Stimulated activated CD4-positive, alpha-beta T cell treated with anti-CD3 and anti-CD28 coated beads, Interleukin-4, amount 100 ng/mL, for 24 hours (primary cell): ENCODE data around the gene CBY3.
"Not testable (repeated sequence)": the region's sequence is repeated elsewhere in the genome, so short reads cannot be mapped to it uniquely, and the experiment has no call there.

Experiments
- DNase-seq: peaks from one replicate; pipeline ENCODE4 v3.0.0-alpha.2; 2020

Gene CBY3

DNA sequence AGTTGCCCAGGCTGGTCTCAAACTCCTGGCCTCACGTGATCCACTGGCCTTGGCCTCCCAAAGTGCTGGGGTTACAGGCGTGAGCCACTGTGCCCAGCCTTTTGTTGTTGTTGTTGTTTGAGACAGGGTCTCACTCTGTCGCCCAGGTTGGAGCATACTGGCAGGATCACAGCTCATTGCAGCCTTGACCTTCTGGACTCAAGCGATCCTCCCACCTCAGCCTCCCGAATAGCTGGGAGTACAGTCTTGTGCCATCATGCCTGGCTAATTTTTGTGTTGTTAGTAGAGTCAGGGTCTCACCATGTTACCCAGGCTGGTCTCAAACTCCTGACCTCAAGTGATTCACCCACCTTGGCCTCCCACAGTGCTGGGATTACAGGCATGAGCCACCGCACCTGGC is 19.2 kb downstream of the CBY3 start:
- DNase-seq: not testable (repeated sequence)

DNA sequence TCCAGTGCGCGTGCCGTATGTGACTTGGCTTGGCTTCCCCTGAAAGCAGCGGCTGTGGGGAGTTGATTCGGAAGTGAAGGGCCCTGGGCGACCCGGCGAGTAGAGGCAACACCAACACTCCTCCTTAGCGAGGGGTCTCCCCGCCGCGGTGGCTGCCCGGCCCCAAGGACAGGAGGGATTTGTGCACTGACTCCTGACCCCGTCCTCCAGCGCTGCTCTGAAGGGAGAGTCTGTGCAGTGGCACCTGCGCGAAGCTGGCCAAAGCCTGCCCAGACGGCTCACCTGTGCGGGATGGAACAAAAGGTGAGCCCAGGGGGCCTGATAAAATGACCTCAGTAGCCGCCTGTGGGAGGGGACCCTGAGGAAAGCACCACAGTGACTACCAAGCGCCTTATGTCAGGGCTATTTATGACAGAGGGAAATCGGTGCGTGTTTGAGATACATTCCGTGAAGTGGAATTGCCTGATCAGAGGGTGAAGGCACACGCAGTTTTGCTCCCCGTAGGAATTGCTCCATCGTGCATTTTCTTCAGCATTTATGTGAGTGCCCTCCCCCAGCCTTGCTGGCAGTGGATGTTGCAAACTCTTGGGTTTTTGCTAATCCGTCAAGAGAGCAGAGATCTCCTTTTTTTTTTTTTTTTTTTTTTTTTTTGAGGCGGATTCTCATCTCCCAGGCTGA is 22.5 kb downstream of the CBY3 start:
- not testable (repeated sequence) for DNase-seq

DNA sequence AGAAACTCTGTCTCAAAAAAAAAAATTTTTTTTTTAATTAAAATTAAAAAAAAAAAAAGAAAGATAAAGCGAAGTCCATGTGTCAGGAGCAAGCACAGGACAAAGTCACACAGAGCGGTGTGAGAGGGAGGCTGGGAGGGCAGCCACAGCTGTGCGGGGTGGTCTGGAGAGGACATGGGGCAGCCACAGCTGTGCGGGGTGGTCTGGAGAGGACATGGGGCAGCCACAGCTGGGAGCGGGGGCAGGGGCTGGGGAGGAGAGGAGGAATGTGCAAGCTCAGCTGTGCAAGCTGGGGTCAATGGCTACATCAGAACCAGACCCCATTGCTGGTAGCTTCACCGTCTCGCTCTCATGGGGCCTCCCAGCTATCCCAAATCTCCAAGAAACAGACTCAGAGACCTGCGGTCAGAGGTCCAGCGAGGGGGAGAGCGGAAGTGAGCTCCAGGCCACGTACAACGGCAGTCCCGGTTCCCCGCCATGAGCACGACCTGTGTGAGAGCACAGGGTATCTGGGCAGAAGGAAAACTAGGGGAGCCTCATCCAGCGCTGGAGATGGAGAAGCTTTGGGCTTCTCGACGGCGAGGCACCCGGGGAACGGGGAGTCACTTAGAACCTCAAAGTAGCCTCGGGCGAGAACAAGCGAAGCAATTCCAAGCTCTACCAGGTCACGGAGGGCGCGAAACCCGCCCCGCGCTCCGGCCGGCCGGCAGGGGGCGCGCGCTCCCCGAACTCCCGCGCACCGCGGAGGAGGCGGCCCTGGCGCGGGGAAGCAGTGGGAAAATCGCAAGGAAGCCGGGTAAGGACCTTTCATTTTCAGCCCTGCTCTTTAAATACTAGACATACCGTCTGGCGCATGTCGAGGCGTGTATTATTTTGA is 23.3 kb downstream of the CBY3 start:
- not testable (repeated sequence) for DNase-seq

DNA sequence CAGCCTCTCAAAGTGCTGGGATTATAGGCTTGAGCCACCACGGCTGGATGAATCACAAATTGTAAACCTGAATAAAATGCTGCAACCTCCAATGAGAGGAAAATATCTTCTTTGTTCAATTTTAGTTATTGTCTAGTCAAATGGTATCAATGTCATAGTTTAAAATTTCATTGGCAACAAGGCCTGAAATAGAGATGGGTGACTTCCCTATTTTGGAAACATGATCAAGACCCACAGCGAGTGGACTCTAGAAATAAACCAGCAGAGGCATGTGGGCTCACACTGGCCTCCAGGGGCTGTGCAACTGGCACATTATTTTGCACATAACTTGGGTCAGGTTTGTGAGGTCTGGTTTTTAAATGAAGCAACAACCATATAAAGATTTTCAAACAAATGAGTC is 27.7 kb downstream of the CBY3 start:
- DNase-seq: not testable (repeated sequence)

DNA sequence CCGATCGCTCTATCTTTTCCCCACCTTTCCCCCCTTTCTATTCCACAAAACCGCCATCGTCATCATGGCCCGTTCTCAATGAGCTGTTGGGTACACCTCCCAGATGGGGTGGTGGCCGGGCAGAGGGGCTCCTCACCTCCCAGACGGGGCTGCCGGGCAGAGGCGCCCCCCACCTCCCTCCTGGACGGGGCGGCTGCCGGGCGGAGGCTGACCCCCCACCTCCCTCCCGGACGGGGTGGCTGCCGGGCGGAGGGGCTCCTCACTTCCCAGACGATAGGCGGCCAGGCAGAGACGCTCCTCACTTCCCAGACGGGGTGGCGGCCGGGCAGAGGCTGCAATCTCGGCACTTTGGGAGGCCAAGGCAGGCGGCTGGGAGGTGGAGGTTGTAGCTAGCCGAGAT is 30.6 kb downstream of the CBY3 start:
- not testable (repeated sequence) for DNase-seq

DNA sequence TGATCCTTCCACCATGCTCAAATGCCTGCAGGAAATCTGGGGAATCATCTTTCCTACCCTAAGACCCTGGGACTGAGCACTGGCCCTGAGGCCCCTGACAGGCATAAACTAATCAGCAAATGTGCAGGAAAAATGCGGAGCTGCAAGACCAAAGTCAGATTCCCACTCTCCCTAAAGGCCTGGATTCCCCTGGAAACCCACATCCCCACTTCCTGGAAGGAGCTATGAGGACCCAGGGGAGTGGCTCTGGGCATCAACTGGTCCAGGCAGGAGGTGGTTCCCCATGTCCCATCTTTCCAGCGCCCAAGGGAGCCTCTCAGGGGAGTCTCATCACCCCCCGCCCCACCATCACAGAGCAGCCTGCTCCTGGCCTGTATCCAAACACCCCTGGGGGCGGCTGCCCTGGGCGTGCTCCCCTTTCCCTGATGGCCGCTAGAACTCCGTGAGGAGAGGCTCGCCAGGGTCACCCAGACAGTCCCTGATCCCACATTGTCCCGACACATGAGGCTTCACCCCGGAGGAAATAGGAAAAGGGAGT is 31.6 kb downstream of the CBY3 start:
- DNase-seq: not testable (repeated sequence)

DNA sequence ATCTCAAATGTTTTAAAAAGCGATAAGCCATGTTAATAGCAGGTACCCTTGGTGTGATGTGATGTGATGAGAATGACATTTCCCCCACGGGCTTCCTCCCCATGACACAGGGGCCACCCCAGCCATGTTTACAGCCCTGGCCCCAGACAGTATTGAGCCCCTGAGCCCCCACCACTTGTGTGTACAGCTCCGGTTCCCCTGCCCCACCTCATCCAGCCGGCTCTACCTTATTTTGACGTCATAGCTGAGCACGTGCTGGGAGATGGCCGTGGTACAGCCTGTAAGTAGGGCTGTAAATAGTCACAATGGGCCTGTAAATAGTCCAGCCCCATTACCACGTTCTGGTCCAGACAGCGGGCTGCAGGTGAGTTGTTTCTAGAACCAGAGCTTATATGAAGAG is 32.4 kb downstream of the CBY3 start:
- DNase-seq: no peak

DNA sequence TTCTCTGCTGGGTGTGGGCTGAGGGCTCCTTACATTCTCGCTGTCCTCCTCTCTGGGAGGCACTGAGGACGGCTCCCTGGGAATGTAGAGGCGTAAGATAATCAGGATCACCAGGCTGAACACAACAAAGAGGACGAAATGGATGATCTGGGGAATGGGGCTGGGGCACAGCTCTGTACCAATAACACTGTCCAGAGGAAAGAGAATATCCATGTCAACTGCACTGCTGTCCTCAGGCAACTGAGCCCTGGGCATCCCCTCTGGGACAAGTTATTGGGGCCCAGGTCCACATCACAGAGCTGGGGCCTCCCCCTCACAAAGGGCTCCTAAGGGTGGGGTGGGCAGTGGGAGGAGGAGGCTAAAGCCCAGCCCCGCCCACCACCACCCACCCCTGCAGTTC is 36.1 kb downstream of the CBY3 start:
- DNase-seq: not testable (repeated sequence)

DNA sequence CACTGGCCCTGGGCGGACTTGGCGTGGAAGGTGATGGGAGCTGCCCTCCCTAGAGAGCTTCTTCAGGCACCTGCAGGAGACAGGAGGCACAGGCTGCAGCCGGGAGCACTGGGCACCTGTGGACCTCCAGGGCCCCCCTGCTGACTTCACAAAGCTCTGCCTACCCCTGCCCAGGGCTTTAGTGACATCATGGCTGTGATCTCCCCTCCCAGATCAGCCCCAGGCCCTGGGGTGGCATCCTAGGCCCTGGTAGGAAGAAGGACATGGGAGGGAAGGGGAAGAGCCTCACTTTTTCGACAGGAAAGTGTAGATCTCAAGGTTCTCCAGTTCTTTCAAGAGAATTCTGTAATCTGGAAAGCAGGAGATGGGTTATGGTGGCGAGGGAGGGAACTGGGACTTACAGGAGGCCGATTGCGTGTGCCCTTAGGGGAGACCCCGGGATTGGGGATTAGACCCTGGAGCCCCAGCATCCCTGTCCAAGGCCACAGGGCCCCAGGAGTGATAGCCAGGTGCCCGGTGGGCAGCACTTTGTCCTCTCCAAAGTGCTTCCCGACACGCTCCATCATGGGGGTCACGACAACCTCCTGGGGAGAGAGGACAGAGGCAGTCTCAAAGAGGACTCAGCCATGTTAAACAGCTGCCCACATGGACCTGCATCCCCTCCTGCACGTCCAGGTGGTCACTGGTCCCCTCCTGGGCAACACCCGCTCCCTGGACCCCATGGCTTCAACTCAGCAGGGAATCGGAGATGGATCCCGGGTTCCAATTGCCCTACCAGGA is 37.5 kb downstream of the CBY3 start:
- not testable (repeated sequence) for DNase-seq

DNA sequence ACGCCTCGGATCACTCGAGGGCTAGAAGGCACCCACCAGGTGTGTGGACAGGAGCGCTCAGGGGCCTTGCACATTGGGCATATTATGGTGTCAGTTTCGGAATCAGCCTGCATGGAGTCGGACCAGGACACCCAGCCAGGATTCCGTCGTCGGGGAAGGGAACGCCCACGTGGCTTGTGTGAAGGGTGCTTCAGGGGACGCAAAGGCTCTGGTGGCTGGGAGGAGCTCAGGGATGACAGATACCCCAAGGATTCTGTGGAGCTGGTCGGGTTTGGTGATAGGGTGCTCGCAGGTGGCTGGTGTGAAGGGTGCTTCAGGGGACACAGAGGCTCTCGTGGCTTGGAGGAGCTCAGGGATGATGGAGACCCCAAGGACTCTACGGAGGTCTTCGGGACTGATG is 38.2 kb downstream of the CBY3 start:
- DNase-seq: not testable (repeated sequence)

DNA sequence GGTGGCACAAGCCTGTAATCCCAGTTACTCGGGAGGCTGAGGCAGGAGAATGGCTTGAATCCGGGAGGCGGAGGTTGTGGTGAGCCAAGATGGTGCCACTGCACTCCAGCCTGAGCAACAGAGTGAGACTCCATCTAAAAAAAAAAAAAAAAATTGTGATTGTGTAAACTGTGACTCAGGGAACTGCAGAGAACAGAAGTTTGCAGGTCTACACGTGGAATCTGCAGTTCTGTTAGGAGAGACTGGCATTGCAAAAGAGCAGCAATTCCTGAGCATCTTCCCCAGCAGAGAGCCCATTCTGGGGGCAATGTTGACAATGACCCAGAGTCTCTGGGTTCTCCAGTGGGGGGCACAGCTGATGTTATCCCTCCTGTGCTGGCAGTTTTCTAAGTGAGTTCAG is 39.1 kb downstream of the CBY3 start:
- not testable (repeated sequence) for DNase-seq

DNA sequence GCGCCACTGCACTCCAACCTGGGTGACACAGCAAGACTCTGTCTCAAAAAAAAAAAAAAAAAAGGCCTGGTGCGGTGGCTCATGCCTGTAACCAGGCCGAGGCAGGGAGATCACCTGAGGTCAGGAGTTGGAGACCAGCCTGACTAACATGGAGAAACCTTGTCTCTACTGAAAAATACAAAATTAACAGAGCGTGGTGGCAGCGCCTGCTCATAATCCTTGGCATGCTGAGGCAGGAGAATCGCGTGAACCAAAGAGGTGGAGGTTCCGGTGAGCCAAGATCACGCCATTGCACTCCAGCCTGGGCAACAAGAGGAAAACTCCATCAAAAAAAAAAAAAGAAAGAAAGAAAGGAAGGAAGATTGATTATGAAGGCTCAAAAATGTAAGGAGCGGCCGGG is 41.5 kb downstream of the CBY3 start:
- not testable (repeated sequence) for DNase-seq

DNA sequence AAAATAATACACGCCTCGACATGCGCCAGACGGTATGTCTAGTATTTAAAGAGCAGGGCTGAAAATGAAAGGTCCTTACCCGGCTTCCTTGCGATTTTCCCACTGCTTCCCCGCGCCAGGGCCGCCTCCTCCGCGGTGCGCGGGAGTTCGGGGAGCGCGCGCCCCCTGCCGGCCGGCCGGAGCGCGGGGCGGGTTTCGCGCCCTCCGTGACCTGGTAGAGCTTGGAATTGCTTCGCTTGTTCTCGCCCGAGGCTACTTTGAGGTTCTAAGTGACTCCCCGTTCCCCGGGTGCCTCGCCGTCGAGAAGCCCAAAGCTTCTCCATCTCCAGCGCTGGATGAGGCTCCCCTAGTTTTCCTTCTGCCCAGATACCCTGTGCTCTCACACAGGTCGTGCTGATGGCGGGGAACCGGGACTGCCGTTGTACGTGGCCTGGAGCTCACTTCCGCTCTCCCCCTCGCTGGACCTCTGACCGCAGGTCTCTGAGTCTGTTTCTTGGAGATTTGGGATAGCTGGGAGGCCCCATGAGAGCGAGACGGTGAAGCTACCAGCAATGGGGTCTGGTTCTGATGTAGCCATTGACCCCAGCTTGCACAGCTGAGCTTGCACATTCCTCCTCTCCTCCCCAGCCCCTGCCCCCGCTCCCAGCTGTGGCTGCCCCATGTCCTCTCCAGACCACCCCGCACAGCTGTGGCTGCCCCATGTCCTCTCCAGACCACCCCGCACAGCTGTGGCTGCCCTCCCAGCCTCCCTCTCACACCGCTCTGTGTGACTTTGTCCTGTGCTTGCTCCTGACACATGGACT is 46.3 kb downstream of the CBY3 start:
- DNase-seq: not testable (repeated sequence)

DNA sequence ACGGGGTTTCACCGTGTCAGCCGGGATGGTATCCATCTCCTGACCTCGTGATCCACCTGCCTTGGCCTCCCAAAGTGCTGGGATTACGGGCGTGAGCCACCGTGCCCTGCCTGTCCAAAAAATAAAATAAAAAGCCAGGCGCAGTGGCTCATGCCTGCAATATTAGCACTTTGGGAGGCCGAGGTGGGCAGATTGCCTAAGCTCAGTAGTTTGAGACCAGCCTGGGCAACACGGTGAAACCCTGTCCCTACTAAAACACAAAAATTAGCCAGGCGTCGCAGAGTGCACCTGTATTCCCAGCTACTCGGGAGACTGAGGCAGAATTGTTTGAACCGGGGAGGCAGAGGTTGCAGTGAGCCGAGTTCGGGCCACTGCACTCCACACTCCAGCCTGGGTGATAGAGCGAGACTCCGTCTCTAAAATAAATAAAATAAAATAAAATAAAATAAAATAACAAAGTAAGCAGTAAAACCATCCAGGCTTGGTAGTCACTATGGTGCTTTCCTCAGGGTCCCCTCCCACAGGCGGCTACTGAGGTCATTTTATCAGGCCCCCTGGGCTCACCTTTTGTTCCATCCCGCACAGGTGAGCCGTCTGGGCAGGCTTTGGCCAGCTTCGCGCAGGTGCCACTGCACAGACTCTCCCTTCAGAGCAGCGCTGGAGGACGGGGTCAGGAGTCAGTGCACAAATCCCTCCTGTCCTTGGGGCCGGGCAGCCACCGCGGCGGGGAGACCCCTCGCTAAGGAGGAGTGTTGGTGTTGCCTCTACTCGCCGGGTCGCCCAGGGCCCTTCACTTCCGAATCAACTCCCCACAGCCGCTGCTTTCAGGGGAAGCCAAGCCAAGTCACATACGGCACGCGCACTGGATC is 47.1 kb downstream of the CBY3 start:
- DNase-seq: not testable (repeated sequence)
